Mesenteric fat pad (tissue), 1 donor: ENCODE measurements around the gene C6orf62. TPM values are rescaled to one million over a fixed set of nuclear protein-coding genes. Genes with fewer than 3 reads are reported as not detected.
"Not testable (repeated sequence)": the region's sequence is repeated elsewhere in the genome, so short reads cannot be mapped to it uniquely, and the experiment has no call there.

Experiments used
- DNase-seq: peaks from one replicate; pipeline ENCODE4 v3.0.0-alpha.2; 2020; ENCODE audit warnings: low spot score
- total RNA-seq: library from RNA; stranded (reverse); fragmentation: NEBNext Ultra II Directional; extraction: Animal tissue kit (Norgen Biotek cat#: 25700); gene quantifications from one replicate; pipeline ENCODE4 v1.2.1, GENCODE V29; 2021
- donor health status: DM: yes; HTN: yes; CAD: no.

The C6orf62 gene
- total RNA-seq, 1 donor from 2014 or later, result 99.2 TPM

DNA sequence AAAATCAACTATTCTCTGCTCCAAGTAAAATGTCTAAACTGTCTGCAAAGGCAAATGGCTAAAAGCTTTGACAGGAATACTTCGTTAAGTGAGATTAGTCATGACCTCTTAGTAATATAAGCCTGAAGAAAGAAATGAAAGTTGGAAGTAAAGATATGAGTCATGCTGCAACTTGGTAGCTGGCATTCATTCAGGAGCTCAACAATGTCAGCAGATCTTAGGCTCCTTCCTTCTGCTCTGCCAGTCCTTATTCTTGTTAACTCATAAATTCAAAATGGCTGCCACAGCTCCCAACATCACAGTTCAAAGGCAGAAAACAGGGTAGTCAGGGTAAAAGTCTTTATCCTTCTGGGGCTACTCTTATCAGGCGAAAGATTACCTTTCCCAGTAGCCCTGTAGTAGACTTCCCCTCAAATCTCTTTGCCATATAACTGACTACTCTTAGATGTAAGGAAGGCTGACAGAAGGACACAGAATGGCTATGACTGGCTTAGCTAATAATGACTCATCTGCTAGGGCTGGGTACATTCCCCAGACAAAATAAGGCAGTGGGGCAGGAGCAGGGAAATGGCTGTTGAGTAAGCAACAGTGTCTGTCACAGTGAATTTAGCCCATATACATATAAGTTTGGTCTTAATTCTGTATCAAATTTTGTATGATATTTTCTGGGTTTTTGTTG, 24.4 kb upstream of the C6orf62 start:
- no peak for DNase-seq

DNA sequence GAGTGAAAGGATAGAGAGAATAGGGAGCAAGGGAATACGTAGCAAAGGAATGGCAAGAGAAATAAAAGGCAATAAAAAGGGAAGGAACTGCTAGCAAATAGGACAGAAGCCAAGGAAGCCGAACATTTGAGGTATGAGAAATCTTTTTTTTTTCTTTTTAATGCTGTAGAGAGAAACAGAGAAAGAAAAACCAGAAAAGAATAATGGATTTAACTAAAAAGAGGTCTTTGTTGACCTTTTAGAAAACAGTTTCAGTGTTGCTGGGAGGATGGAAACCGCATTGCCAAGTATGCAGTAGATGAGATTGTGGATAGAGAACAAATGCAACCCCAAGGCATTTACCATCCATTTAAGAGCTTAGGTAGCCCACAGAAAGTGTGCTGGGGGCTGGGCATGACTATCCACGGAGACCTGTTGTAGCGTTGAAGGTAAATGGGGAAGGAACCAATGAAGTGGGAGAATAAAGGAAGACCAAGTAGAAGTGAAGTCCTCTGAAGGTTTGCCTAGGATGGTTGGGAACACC, 23.3 kb upstream of the C6orf62 start:
- no peak for DNase-seq

DNA sequence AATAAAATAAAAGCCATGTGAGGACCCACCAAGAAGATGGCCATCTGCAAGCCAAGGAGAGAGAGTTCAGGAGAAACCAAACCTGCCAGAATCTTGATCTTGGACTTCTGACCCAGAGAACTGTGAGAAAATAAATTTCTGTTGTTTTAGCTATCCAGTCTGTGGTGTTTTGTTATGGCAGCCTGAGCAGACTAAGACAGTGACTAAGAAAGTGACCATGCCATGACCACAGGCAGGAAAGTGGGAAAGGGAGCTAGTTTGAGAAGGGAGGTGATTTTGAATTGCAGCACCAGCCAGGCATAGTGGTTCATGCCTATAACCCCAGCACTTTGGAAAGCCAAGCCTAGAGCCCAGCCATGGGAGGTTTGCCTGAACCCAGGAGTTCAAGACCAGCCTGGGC, 21.9 kb upstream of the C6orf62 start:
- DNase-seq, result no peak

DNA sequence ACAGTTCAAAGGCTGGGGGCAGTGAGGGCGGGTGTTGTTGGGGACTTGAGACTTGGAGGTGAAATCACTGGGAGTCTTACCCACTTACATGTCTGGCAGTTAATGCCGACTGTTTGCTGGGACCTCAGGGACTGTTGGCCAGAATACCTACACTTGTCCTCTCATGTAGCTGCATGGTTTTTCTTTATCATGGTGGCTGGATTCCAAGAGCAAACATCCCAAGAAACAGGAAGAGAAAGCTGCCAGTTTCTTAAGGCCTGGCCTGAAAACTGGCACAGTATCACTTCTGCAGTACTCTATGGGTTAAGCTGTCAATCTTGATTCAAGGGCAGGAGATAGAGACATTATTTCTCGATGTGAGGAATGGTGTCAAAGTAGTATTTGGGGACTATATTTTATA, 19.8 kb upstream of the C6orf62 start:
- no peak for DNase-seq

DNA sequence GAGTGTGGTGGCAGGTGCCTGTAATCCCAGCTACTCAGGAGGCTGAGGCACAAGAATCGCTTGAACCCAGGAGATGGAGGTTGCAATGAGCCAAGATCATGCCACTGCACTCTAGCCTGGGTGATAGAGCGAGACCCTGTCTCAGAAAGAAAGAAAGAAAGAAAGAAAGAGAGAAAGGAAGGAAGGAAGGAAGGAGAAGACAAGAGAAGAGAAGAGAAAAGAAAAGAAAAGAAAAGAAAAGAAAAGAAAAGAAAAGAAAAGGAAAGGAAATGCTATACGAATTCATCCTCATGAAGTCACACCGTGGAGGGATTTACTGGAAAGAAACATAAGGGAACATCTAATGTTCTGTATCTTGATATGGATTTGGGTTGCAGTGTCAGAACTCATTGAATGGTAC, 15.8 kb upstream of the C6orf62 start:
- not testable (repeated sequence) for DNase-seq

DNA sequence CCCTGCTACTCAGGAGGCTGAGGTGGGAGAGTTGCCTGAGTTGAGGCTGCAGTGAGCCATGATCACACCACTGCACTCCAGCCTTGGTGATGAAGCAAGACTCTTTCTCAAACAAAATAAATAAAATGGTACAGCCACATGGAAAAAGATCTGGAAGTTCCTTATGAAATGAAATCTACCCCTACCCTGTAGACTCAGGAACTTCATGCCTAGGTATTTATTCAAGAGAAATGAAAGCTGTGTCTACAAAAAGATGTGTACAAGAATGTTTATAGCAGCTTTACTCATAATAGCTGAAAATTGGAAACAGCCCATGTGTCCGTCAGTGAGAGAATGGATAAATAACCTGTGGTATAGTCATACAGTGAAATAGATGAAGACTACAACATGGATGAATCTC, 15.2 kb upstream of the C6orf62 start:
- no peak for DNase-seq

DNA sequence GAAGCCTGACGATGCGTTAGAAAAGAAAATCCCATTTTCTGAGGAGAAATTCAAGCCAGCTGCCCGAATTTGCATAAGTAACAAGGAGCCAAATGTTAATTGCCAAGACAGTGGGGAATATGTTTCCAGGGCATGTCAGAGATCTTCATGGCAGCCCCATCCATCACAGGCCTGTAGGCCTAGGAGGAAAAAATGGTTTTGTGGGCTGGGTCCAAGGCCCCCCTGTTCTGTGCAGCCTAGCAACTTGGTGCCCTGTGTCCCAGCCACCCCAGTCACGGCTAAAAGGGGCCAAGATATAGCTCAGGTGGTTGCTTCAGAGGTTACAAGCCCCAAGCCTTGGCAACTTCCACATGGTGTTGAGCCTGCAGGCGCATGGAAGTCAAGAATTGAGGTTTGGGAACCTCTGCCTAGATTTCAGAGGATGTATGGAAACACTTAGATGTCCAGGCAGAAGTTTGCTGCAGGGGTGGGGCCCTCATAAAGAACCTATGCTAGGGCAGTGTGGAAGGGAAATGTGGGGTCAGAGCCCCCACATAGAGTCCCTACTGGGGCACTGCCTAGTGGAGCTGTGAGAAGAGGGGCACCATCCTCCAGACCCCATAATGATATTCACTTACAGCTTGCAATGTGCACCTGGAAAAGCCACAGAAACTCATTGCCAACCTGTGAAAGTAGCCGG, 12.6 kb upstream of the C6orf62 start:
- not testable (repeated sequence) for DNase-seq

DNA sequence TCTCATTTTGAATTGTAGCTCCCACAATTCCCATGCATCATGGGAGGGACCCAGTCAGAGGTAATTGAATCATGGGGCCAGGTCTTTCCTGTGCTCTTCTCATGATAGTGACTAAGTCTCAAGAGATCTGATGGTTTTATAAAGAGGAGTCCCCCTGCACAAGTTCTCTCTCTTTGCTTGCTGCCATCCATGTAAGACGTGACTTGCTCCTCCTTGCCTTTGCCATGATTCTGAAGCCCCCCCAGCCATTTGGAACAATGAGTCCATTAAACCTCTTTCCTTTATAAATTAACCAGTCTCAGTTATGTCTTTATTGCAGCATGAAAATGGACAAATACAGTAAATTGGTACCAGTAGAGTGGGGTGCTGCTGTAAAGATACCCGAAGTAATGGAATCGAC, 11.7 kb upstream of the C6orf62 start:
- not testable (repeated sequence) for DNase-seq

DNA sequence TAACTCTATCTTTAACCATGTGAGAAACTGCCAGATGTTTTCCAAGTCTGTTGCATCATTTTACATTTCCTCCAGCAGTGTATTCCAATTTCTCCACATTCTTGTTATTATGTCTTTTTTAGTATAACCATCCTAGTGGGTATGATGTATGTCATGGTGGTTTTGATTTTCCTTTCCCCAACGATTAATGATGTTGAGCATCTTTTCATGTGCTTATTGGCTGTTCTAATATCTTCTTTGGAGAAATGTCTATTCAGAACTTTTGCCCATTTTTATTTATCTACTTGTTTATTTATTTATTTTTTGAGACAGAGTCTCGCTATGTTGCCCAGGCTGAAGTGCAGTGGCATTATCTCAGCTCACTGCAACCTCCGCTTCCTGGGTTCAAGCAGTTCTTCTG, 4.3 kb upstream of the C6orf62 start:
- no peak for DNase-seq

DNA sequence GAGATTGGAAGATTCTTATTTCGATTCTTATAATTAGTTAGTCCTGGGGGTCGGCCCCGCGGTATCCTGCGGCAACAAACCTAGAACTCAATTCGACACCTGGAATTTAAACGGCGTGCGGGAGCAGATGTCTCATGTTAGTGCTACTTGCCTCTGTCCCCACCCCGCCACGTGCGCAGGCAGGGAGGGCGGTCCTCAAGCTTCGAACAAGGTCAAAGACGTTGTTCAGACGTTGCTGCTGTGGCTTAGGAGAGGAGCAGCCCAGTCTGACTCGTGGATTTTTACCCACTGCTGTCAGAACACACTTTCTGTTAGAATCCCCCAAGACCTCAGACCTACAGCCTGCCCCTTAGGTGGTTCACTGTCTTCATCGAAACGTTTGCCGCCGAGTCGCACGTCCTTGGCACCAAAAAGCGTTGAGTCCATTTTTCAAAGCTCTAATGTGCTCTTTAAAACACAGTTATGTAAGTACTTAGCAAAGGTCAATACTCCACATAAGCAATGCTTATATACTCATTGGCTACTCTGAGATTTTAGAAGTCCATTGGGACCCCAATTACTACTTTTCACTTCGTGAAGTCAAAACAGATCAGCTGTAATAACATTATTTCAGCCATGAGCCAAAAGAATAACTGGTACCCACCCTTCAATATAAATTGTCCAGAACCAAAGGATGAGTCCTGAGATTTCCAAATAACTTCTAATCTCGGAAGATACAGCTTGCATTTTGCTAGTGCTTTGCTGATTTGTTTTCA, 2.7 kb upstream of the C6orf62 start:
- DNase-seq, result no peak

DNA sequence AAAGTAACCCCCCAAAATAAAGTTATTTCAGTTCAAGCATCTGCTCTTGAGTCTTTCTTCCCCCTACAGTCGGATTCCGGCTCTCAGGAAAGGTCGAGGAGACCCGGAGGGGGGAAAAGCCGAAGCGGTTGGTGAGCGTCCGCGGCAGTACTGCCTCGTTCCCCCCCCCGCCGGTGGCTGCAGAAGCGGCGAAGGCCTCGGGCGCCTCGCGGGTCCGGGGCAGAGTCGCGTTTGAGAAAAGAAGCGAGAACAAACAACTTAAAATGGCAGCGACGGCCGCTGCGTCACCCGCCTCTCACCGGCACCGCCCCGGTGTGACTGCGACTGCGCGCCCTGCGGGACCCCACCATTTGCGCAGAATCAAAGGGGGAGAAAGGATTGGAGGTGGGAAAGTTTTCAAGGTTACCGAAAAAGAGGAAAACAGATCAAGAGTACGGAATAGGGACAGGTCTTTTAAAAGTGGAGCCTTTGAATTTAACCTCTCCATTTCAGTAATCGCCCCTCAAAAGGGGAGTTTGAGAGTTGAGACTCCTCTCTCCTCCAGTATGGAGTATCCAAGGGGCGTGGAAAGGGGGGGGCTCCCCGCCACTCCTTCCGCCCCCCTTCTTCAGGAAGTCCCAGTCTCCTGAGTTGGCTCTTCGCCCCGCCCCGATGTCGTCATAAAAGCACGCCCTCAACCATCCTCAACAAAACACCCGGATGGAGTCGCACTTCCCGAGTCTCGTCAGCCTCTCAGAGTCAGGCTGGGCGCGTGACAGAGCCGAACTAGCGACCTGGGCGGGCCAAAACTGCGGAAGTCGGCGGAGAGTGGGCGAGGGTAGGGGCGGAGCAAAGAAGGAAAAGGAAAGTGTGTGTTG, 1.9 kb upstream of the C6orf62 start:
- peak; percentile 100 for DNase-seq

DNA sequence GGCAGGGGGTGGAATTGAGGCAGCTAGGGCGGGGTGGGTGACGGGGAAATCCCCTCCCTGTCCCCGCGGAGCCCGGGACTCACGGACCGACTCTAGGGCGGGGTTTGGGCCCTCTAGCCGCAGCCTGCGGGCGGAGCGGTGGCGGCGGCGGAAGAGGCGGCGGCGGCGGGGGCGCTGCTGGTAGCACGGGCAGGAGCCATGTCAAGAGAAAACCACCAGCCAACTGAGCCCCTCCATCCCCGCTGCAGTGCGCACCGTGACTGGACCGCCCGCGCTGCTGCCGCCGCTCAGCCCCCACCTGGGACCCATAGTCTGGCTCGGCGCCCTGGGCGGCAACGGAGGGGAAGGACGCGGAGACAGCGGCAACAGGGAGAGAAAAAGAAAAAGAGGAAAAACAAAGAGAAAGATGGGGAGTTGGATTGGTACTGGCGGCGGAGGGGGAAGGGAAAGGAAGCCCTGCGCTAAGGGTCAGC, 1.2 kb upstream of the C6orf62 start:
- peak; percentile 91 for DNase-seq

DNA sequence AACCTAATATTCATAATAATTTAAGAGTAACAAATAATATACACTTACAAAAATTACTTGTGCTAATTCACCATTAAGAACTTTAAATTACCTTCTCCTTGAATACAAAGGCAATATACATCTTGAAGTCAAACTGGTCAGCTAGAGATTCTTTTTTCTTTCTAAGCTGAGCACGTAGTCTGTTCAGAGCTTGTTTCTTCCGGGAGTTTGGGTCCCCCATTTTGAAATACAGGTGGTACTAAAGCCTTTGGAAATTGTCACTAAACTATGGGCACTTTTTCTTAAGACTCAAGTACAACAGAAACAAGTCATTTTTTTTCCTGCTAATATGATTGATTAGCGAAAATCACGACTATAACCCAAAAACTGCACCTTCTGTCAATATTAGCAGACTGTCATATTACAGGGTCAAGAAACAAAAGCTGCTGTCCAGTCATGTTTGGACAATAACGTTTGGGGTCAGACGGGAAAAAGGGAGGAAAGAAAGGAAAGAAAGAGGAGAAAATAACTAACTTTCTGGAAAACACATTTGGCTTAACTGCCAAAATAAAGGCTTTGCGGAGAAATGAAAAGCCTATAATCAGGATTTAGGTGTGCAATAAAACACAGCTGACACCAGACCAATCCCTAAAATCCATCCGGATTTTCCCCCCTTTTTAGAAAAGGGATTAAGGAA, 367 bp downstream of the C6orf62 start:
- DNase-seq, result no peak

DNA sequence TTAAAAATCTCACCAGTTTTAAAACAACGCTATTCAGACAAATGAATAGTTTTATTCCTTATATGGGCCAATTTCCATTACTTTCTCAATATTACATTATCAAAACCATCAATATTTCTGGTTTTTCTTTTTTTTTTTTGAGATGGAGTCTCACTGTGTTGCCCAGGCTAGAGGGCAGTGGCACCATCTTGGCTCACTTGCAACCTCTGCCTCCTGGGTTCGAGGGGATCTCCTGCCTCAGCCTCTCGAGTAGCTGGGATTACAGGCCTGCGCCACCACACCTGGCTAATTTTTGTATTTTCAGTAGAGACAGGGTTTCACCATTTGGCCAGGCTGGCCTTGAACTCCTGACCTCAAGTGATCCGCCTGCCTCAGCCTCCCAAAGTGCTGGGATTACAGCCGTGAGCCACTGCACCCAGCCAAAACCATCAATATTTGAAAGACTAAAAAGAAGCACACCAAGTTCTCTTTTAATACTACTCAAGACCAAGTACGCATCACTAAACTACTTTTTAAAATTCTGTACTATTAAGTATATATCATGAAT, 2.3 kb downstream of the C6orf62 start:
- not testable (repeated sequence) for DNase-seq

DNA sequence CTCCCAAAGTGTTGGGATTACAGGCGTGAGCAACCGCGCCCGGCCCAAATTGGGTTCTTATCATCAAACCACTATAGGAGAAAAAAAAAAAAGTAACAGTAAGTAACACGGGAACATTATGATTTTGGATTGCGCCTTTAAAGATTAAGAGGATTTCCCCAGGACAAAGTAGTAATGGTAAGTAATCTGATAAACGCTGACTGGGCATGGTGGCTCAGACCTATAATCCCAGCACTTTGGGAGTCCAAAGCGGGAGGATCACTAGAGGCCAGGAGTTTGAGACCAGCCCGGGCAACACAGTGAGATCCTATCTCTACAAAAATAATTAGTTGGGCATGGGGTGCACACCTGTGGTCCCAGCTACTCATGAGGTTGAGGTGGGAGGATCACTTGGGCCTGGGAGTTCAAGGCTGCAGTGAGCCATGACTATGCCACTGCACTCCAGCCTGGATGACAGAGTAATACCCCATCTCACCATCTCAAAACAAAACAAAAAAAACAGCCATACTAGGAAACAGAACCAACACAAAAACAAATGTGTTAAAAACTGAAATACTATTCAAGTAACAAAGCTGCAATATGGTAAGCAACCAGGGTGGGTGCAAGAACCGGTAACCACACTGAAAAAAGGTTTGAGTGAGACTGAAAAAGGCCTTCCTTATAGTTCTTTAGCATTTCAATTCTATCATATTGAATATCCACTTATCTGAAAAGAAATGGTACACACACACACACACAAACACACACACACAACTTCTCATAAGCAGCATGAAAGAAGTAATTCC, 8.2 kb downstream of the C6orf62 start:
- DNase-seq, result no peak

DNA sequence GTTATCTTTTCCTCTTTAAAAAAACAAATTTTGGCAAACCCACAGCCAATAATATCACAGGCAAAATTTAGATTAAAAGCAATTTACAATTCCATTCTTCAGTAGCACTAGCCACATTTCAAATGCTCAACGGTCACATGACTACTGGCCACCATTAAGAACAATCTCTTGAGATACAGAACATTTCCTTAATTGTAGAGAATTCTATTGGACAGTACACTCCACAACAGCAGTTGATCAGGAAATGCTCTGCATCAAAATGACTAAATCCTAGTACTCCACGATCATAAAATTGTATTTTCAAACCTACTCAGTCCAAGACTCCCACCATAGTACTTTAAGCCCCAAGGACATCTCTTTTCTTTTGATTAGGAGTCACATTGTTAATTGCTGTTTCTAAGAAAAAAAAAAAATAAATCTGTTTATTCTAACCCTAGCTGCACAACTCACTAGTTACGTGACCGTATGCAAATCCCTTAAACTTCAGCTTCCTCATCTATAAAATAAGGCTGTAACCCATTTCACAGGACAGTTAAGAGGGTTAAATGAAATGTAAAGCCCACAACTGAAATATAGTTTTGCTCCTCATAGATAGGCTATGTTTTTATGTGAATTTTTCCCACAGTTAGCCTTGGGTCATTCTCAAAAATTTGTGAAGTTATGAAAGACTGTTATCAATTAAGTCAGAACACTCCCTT, 9.8 kb downstream of the C6orf62 start:
- DNase-seq, result no peak

DNA sequence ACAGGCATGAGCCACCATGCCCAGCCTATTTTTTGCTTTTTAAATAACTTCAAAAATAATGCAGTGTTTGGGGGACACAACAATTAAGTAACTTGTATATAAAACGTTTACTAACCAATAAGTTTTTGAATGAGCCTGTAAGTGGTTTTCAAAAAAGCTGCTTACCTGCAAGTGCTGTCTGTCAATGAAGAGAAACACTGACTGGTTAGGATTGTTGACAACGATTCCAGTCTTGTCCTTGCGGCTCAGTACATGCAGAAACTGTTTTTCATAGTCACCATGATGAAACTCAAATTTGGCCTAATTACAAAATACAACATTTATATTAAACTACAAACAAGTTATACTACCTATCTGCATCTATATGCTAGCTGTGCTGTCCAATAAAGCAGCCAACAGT, 10.3 kb downstream of the C6orf62 start:
- DNase-seq, result no peak

DNA sequence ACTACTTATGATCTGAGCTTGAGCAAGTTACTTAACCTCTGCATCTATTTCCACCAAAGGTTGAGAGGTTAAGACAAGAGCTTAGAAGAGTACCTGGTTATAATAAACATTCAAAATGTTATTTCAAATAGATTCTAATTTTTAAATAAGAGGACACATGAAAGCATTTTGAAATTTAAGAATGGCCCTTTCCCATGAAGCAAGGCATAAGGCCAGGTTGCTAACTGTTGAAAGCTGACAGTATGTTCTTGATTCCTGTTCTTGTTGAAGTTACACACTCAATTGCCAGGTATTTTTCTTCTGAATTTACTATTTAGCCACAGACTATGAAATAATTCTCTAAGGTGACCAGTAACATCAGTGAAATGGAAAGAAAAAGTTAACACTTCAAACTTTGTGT, 14.5 kb downstream of the C6orf62 start:
- DNase-seq, result no peak
